Measurements from ENCODE around the gene ENO2. TPM values are rescaled to one million over a fixed set of nuclear protein-coding genes. Genes with fewer than 3 reads are reported as not detected.
A peak's percentile ranks its signal among the peaks of the same experiment; 100 is the strongest.
"Not testable (repeated sequence)": the region's sequence is repeated elsewhere in the genome, so short reads cannot be mapped to it uniquely, and the experiment has no call there.

Gene ENO2
- total RNA-seq, 1 donor = 13.4 TPM

DNA sequence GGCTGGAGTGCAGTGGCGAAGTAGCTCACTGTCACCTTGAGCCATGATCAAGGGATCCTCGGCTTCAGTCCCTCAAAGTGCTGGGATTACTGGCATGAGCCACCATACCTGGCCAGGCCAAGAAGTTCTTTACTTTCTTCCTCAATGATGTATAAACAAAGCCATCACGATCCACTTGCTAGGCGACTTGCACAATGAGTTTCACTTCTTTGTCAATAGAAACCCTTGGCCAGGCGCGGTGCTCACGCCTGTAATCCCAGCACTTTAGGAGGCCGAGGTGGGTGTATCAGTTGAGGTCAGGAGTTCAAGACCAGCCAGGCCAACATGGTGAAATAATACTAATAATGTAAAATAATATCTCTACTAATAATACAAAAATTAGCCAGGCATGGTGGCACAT lies 26.9 kb upstream of the ENO2 start:
- Histone ChIP-seq H2AFZ (ENCODE audit: low read length) (no peak overlapping the region), H3K27ac (ENCODE audit: low read depth, low read length) (no peak overlapping the region)
- TF ChIP-seq, protein P1, sequence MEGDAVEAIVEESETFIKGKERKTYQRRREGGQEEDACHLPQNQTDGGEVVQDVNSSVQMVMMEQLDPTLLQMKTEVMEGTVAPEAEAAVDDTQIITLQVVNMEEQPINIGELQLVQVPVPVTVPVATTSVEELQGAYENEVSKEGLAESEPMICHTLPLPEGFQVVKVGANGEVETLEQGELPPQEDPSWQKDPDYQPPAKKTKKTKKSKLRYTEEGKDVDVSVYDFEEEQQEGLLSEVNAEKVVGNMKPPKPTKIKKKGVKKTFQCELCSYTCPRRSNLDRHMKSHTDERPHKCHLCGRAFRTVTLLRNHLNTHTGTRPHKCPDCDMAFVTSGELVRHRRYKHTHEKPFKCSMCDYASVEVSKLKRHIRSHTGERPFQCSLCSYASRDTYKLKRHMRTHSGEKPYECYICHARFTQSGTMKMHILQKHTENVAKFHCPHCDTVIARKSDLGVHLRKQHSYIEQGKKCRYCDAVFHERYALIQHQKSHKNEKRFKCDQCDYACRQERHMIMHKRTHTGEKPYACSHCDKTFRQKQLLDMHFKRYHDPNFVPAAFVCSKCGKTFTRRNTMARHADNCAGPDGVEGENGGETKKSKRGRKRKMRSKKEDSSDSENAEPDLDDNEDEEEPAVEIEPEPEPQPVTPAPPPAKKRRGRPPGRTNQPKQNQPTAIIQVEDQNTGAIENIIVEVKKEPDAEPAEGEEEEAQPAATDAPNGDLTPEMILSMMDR (IDR thresholded peaks at IDR 0.05; ENCODE audit: extremely low read depth, low read depth, low read length) = no peak

DNA sequence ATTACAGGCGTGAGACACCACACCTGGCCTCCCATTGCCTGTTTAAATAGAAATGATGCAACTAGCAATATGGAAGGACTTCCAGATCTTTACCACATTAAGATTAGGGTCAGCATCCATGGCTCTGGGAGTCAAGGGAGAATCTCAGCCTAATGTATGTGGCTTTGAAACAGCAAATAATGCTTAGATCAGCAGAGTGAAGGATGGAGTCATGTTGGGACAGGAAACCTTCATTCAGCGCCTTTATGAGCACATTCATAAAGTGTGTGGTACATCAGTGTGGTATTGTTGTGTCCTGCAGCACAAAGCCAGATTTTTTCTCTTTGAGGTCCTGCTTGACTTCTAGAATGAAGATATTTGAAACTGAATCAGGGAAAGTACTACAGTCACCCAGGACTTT lies 26.0 kb upstream of the ENO2 start:
- no peaks in the 10 kb centered on the region for H3K27me3 ChIP-seq (ENCODE audit: insufficient read depth, low read length)
- H3K4me1 ChIP-seq (ENCODE audit: insufficient read depth, low read length) = peaks cover 9% of the 10 kb centered on the region
- H3K79me2 ChIP-seq (ENCODE audit: insufficient read depth, low read length) = no peaks in the 10 kb centered on the region
- no peak overlapping the region for H3K4me2 ChIP-seq (ENCODE audit: insufficient read depth, low read length)
- H3K27ac ChIP-seq (ENCODE audit: low read depth, low read length) = no peak overlapping the region
- no peak for DNase-seq (ENCODE audit: insufficient read length, low spot score, missing footprints)
- H2AFZ ChIP-seq (ENCODE audit: low read length) = no peak overlapping the region
- no peaks in the 10 kb centered on the region for H3K9me3 ChIP-seq (ENCODE audit: low read depth, low read length)
- peaks cover 11% of the 10 kb centered on the region for H3K36me3 ChIP-seq (ENCODE audit: insufficient read depth, low read length)
- H4K20me1 ChIP-seq (ENCODE audit: insufficient read depth, low read length) = no peaks in the 10 kb centered on the region
- TF ChIP-seq, protein P1 (IDR thresholded peaks at IDR 0.05; ENCODE audit: extremely low read depth, low read depth, low read length) = no peak
- no peak overlapping the region for H3K4me3 ChIP-seq (ENCODE audit: insufficient read depth, low read length)

More for the DNA sequence above, 26.9 kb upstream of the ENO2 start:
- no peak overlapping the region for H3K4me2 ChIP-seq (ENCODE audit: insufficient read depth, low read length)
- no peak for DNase-seq (ENCODE audit: insufficient read length, low spot score, missing footprints)
- H3K79me2 ChIP-seq (ENCODE audit: insufficient read depth, low read length) = no peaks in the 10 kb centered on the region
- H3K9me3 ChIP-seq (ENCODE audit: low read depth, low read length) = no peaks in the 10 kb centered on the region
- no peaks in the 10 kb centered on the region for H4K20me1 ChIP-seq (ENCODE audit: insufficient read depth, low read length)
- no peak overlapping the region for H3K4me3 ChIP-seq (ENCODE audit: insufficient read depth, low read length)
- peaks cover 9% of the 10 kb centered on the region for H3K4me1 ChIP-seq (ENCODE audit: insufficient read depth, low read length)
- H3K36me3 ChIP-seq (ENCODE audit: insufficient read depth, low read length) = peaks cover 11% of the 10 kb centered on the region
- H3K27me3 ChIP-seq (ENCODE audit: insufficient read depth, low read length) = no peaks in the 10 kb centered on the region

DNA sequence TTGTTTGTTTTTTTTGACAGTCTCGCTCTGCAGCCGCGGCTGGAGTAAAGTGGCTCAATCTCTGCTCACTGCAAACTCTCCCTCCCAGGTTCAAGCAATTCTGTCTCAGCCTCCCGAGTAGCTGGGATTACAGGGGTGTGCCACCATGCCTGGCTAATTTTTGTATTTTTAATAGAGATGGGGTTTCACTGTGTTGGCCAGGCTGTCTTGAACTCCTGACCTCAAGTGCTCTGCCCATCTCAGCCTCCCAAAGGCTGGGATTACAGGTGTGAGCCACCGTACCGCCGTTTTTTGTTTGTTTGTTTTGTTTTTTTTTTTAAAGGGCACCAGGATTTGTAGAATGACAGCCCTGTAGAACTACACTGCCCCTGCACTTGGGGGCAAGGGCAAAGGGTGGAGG lies 25.6 kb upstream of the ENO2 start:
- H3K4me2 ChIP-seq (ENCODE audit: insufficient read depth, low read length); H3K79me2 ChIP-seq (ENCODE audit: insufficient read depth, low read length); H3K27ac ChIP-seq (ENCODE audit: low read depth, low read length); H3K9me3 ChIP-seq (ENCODE audit: low read depth, low read length); H3K27me3 ChIP-seq (ENCODE audit: insufficient read depth, low read length); H3K4me1 ChIP-seq (ENCODE audit: insufficient read depth, low read length); H4K20me1 ChIP-seq (ENCODE audit: insufficient read depth, low read length); H3K4me3 ChIP-seq (ENCODE audit: insufficient read depth, low read length); H2AFZ ChIP-seq (ENCODE audit: low read length); H3K36me3 ChIP-seq (ENCODE audit: insufficient read depth, low read length); DNase-seq (ENCODE audit: insufficient read length, low spot score, missing footprints): not testable (repeated sequence)

DNA sequence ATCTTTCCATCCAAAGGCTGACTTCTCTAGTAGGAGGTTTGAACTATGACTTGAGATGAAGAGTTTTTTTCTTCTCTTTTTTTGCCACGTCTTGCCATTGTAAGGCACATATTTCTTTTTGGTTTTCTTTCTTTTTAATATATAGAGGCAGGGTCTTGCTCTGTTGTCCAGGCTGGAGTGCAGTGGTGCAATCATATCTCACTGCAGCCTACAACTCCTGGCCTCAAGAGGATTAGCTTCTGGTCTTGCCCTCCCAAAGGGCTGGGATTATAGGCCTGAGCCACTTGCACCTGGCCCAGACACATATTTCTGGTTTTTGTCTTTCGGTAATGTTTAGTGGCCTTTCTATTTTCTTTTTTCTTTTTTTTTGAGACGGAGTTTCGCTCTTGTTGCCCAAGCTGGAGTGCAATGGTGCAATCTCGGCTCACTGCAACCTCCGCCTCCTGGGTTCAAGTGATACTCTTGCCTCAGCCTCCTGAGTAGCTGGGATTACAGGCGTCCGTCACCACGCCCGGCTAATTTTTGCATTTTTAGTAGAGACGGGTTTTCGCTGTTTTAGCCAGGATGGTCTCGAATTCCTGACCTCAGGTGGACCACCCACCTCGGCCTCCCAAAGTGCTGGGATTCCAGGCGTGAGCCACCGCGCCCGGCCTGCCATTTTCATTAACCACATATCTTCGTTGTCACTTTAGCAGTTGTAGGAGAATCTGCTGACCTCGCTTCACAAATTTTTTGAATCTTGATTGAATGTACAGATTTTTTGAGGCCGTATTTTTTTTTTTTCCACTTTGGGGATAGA lies 24.4 kb upstream of the ENO2 start:
- peak overlapping the region; percentile 70 for H3K4me2 ChIP-seq (ENCODE audit: insufficient read depth, low read length)
- H3K27ac ChIP-seq (ENCODE audit: low read depth, low read length) = peak overlapping the region; percentile 67
- H3K4me3 ChIP-seq (ENCODE audit: insufficient read depth, low read length); H4K20me1 ChIP-seq (ENCODE audit: insufficient read depth, low read length); H3K27me3 ChIP-seq (ENCODE audit: insufficient read depth, low read length); H3K79me2 ChIP-seq (ENCODE audit: insufficient read depth, low read length); H2AFZ ChIP-seq (ENCODE audit: low read length); H3K9me3 ChIP-seq (ENCODE audit: low read depth, low read length); DNase-seq (ENCODE audit: insufficient read length, low spot score, missing footprints); H3K36me3 ChIP-seq (ENCODE audit: insufficient read depth, low read length): not testable (repeated sequence)
- peaks cover 11% of the 10 kb centered on the region for H3K4me1 ChIP-seq (ENCODE audit: insufficient read depth, low read length)
